GM13977 (cell line): Measurements from ENCODE around the gene BTBD9.

Source experiments
- DNase-seq: peaks from one replicate; pipeline ENCODE4 v3.0.0; 2012; ENCODE audit warnings: low spot score
- CTCF ChIP-seq: IDR thresholded peaks from 2 replicates; pipeline ENCODE4 v1.5.1; 2012; ENCODE audit warnings: mild to moderate bottlenecking, control low read depth; ENCODE audit not compliant: insufficient read depth; ENCODE audit errors: extremely low read depth, missing control alignments
- in situ Hi-C: fragments of 300-500 bp; cut with MboI; formaldehyde crosslinking; loops from one replicate; pipeline ENCODE4 v1.12.0; 2022; ENCODE audit warnings: low sequenced_read_pairs, low pct_unique_long_range_greater_than_20kb, mixed read lengths, inconsistent platforms; ENCODE audit not compliant: unreplicated experiment

The BTBD9 gene

GRCh38 chr6:38508894-38509293, 130.8 kb downstream of the BTBD9 start:
- TF ChIP-seq CTCF = no peak
- in situ Hi-C loops = loop anchor here (25.0 kb wide), 1 partner anchor 797 kb away; no protein-coding TSS in a partner anchor
- no peak for DNase-seq

DNA sequence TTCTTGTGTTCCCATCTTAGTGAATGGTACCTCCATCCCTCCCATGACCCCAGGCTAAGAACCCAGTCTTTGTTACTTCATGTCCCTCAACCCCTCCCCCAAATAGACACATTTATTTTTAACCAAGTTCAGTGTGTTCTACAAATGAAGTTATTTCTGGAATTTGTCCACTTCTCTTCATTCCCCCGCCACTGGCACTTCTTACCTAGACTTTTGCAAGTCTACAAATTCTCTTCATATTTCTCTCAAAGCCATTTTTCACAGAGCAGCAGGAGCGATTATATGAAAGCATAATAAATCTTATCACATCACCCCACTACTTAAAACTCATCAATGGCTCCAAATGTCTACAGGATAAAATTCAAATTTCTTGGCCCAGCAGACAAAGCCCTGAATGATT, 131.4 kb downstream of the BTBD9 start:
- no peak for TF ChIP-seq CTCF
- in situ Hi-C loops = loop anchor here (25.0 kb wide), 1 partner anchor 796 kb away; no protein-coding TSS in a partner anchor
- no peak for DNase-seq

DNA sequence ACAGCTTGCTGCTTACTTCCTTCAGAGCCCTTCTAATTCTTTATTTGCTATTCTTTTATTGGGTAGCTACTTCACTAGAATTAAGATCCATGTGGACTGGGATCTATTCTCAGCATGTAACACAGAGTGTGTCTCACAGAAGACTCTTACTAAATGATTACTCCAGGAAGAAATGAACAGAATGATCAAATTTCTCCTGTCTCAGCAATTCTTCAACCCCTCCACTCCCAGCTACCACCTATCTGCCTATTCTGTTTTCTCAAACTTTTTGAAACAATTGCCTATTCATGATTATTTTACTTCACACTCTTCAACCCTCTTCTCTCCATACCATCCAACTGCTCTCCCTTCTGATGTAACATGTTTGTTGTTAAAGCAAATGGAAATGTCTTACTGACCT, 132.6 kb downstream of the BTBD9 start:
- no peak for TF ChIP-seq CTCF
- in situ Hi-C loops = loop anchor here (25.0 kb wide), 1 partner anchor 795 kb away; no protein-coding TSS in a partner anchor
- DNase-seq = no peak

DNA sequence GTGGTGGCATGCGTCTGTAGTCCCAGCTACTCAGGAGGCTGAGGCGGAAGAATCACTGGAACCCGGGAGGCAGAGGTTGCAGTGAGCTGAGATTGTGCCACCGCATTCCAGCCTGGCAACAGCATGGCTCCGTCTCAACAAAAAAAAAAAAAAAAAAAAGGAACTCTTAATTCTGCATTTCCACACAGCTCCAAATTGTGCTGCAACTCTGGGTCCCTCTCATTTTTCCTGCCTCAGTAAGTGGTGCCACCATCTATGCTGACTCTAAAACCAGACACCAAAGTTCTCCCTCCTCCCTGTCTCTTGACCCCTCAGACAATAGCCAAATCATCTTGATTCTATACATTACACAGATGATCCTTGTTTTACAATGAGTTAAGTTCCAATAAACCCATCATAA, 133.9 kb downstream of the BTBD9 start:
- DNase-seq = no peak
- no peak for TF ChIP-seq CTCF
- in situ Hi-C loops = loop anchor here (25.0 kb wide), 1 partner anchor 794 kb away; no protein-coding TSS in a partner anchor

- in situ Hi-C loops = loop anchor here (25.0 kb wide), 1 partner anchor 793 kb away; no protein-coding TSS in a partner anchor
- DNase-seq = no peak
- no peak for TF ChIP-seq CTCF
Observed at GRCh38 chr6:38504996-38505395, 134.7 kb downstream of the BTBD9 start.

GRCh38 chr6:38503960-38504682, 135.6 kb downstream of the BTBD9 start:
- in situ Hi-C loops = loop anchor here (25.0 kb wide), 1 partner anchor 792 kb away; no protein-coding TSS in a partner anchor
- no peak for TF ChIP-seq CTCF
- DNase-seq = no peak
